Activated T-helper 17 cell treated with anti-CD3 and anti-CD28 coated beads, Interleukin-2, amount 50 U/mL, for 72 hours (primary cell): Measurements from ENCODE around the gene RNASE7. TPM values are rescaled to one million over a fixed set of nuclear protein-coding genes. Genes with fewer than 3 reads are reported as not detected.
"Not testable (repeated sequence)": the region's sequence is repeated elsewhere in the genome, so short reads cannot be mapped to it uniquely, and the experiment has no call there.

Experiments used
- ATAC-seq: fragments of 150-1000 bp; cut with Tn5 transposase; replicated peaks from 2 replicates; pipeline ENCODE4 v1.10.0; 2021; ENCODE audit warnings: mild to moderate bottlenecking, moderate library complexity
- H3K27ac Mint-ChIP-seq: one replicate; pipeline ENCODE4 v1.8.0; 2022; ENCODE audit warnings: mixed read lengths
- H3K27me3 Mint-ChIP-seq: one replicate; pipeline ENCODE4 v1.8.0; 2022; ENCODE audit warnings: mixed read lengths
- H3K36me3 Mint-ChIP-seq: one replicate; pipeline ENCODE4 v1.8.0; 2022; ENCODE audit warnings: low read depth, mild to moderate bottlenecking, mixed read lengths
- H3K4me1 Mint-ChIP-seq: one replicate; pipeline ENCODE4 v1.8.0; 2022; ENCODE audit warnings: mixed read lengths
- H3K4me3 Mint-ChIP-seq: one replicate; pipeline ENCODE4 v1.8.0; 2022; ENCODE audit warnings: mild to moderate bottlenecking, mixed read lengths
- H3K9me3 Mint-ChIP-seq: one replicate; pipeline ENCODE4 v1.8.0; 2022; ENCODE audit warnings: mixed read lengths
- total RNA-seq, 2 donors: library from RNA; stranded (reverse); gene quantifications; one replicate each; pipeline ENCODE4 v1.2.3, GENCODE V29; 2022

RNASE7 gene
- total RNA-seq, 2 donors from 2014 or later, result not detected

- H3K4me1 Mint-ChIP-seq, result no peaks in the 10 kb centered on the region
- no peak overlapping the region for H3K27ac Mint-ChIP-seq
- H3K4me3 Mint-ChIP-seq, result no peak overlapping the region
- peaks cover 9% of the 10 kb centered on the region for H3K27me3 Mint-ChIP-seq
- H3K9me3 Mint-ChIP-seq, result no peaks in the 10 kb centered on the region
- no peaks in the 10 kb centered on the region for H3K36me3 Mint-ChIP-seq
- no peak for ATAC-seq
Measured at GRCh38 chr14:21030531-21030930, 11.6 kb upstream of the RNASE7 start.

- Mint-ChIP-seq H3K9me3 (no peaks in the 10 kb centered on the region), H3K27ac (peak overlapping the region; percentile 47), H3K4me1 (no peaks in the 10 kb centered on the region), H3K27me3 (peaks cover 9% of the 10 kb centered on the region), H3K36me3 (no peaks in the 10 kb centered on the region), H3K4me3 (no peak overlapping the region)
- no peak for ATAC-seq
Measured at GRCh38 chr14:21032326-21033132, 9.6 kb upstream of the RNASE7 start.

DNA sequence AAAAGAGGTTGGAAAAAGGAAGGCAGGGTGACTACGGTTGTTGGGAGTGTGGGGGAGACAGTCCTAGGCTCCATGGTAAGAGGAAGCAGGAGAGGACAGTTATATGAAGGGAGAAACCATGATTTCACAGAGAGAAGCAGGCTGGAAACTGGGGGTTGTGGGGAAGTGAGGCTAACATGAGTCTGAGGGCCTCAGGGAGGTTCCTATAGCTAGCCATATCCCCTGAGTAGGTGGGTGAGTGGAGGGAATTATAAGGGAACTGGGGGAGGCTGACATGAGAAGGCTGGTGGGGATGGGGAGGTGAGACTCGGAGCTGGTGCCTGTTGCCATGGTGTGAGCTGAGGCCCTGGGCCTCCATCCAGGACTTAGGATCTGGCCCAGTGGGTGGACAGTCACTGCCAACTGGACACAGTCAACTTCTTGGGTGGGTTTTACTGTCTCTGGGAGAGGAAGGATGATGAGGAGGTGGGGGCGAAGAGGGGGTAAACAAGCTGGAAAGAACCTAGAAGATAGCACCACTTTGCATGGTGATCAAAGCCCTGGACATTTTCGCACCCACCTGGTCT, 8.9 kb upstream of the RNASE7 start:
- H3K27me3 Mint-ChIP-seq, result peaks cover 9% of the 10 kb centered on the region
- H3K4me1 Mint-ChIP-seq, result no peaks in the 10 kb centered on the region
- ATAC-seq, result no peak
- no peaks in the 10 kb centered on the region for H3K9me3 Mint-ChIP-seq
- peak overlapping the region; percentile 47 for H3K27ac Mint-ChIP-seq
- no peaks in the 10 kb centered on the region for H3K36me3 Mint-ChIP-seq
- H3K4me3 Mint-ChIP-seq, result no peak overlapping the region

DNA sequence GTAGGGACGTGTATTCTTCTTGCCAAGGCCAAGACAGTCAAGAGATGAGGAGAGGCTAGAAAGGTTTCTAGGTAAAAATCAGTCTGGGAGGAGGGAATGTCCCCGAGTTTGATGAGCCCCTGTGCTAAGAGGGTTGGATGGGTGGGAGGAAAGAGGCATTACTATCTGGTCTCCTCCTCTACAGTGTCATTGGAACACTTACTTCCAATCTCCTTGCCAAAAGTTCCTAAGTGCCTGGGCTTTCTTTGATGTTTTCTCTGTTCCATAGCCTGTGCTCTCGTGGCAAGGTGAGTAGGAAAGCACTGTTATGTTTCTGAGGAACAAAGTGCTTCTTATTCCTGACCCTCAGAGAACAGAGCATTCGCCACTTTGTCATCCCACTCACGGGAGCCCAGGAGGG, 7.5 kb upstream of the RNASE7 start, which contains the start of gene RNASE13:
RNASE13 (minus strand) TSS at position 101 of the 400 bp plus-strand sequence. CDS start 519 bp downstream, outside the sequence.
- Mint-ChIP-seq H3K27me3 (peaks cover 9% of the 10 kb centered on the region), H3K4me3 (no peak within 1 kb of the TSS), H3K9me3 (no peaks in the 10 kb centered on the region), H3K27ac (no peak within 1 kb of the TSS), H3K4me1 (no peaks in the 10 kb centered on the region), H3K36me3 (no peaks in the 10 kb centered on the region)
- ATAC-seq, result no peak

GRCh38 chr14:21036751-21037150, 5.4 kb upstream of the RNASE7 start:
- no peak overlapping the region for H3K27ac Mint-ChIP-seq
- no peaks in the 10 kb centered on the region for H3K9me3 Mint-ChIP-seq
- ATAC-seq, result peak; percentile 61
- H3K36me3 Mint-ChIP-seq, result no peaks in the 10 kb centered on the region
- H3K27me3 Mint-ChIP-seq, result peaks cover 9% of the 10 kb centered on the region
- no peaks in the 10 kb centered on the region for H3K4me1 Mint-ChIP-seq
- no peak overlapping the region for H3K4me3 Mint-ChIP-seq

DNA sequence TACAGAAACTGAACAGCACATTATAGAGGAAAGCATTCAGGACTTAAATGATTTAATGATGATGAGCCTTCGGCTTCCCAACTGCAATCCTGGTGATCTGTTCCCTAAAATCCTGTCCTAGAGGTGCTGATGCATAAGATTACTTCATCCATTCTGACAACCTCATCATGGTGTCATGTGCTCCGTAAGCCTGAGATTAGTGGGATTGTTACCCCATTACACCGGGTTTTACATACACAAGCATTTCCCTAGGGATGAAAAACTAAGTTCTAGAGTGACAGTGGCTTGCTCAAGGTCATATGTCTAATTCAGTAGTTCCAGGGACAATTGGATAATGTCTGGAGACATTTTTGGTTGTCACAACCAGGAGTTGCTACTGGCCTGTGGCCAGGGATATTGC, 5.0 kb upstream of the RNASE7 start:
- H3K27me3 Mint-ChIP-seq, result peaks cover 9% of the 10 kb centered on the region

GRCh38 chr14:21038441-21039422, 3.4 kb upstream of the RNASE7 start:
- Mint-ChIP-seq H3K36me3 (no peaks in the 10 kb centered on the region), H3K27ac (peak overlapping the region; percentile 41)

More for the DNA sequence above, 5.0 kb upstream of the RNASE7 start:
- Mint-ChIP-seq H3K36me3 (no peaks in the 10 kb centered on the region), H3K27ac (no peak overlapping the region), H3K4me1 (no peaks in the 10 kb centered on the region), H3K4me3 (no peak overlapping the region), H3K9me3 (no peaks in the 10 kb centered on the region)
- ATAC-seq, result no peak

GRCh38 chr14:21039585-21040369, 2.4 kb upstream of the RNASE7 start:
- no peaks in the 10 kb centered on the region for H3K36me3 Mint-ChIP-seq
- no peaks in the 10 kb centered on the region for H3K27me3 Mint-ChIP-seq
- ATAC-seq, result peak; percentile 43
- H3K4me1 Mint-ChIP-seq, result peaks cover 6% of the 10 kb centered on the region
- no peaks in the 10 kb centered on the region for H3K9me3 Mint-ChIP-seq
- no peak overlapping the region for H3K4me3 Mint-ChIP-seq
- H3K27ac Mint-ChIP-seq, result peak overlapping the region; percentile 41

More at GRCh38 chr14:21038441-21039422, 3.4 kb upstream of the RNASE7 start:
- Mint-ChIP-seq H3K27me3 (no peaks in the 10 kb centered on the region), H3K9me3 (no peaks in the 10 kb centered on the region), H3K4me1 (no peaks in the 10 kb centered on the region), H3K4me3 (no peak overlapping the region)
- ATAC-seq, result no peak

DNA sequence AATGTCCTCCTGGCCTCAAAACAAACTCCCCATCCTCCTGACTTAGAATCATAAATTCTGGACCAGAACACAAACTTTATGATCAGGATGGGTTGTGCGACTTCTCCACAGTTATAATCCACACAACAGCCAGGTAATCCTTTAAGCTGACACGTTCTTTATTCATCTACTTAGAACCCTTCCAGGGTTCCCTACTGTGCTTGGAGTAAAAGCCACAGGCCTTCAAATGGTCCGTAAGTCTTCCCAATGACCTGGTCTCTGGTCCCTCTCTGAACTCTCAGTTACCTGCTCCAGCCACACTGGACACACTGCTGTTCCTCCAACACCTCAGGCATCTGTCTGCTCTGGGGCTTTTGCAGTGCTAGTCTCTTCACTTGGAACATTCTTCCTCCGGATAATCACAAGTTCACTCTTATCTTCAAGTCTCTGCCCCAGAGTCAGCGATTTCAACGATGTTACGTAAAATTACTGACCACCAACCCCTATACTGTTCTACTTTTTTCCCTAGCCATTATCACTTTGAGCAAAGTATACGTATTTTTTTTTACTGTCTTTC, 1.7 kb upstream of the RNASE7 start:
- no peak overlapping the region for H3K4me3 Mint-ChIP-seq
- peak overlapping the region; percentile 15 for H3K27ac Mint-ChIP-seq
- H3K27me3 Mint-ChIP-seq, result no peaks in the 10 kb centered on the region
- H3K9me3 Mint-ChIP-seq, result no peaks in the 10 kb centered on the region
- H3K4me1 Mint-ChIP-seq, result peaks cover 12% of the 10 kb centered on the region
- H3K36me3 Mint-ChIP-seq, result no peaks in the 10 kb centered on the region
- no peak for ATAC-seq

GRCh38 chr14:21040941-21041340, 1.2 kb upstream of the RNASE7 start:
- Mint-ChIP-seq H3K4me1 (peaks cover 12% of the 10 kb centered on the region), H3K27ac (peak overlapping the region; percentile 15)
- not testable (repeated sequence) for H3K27me3 Mint-ChIP-seq, H3K36me3 Mint-ChIP-seq, H3K4me3 Mint-ChIP-seq, H3K9me3 Mint-ChIP-seq, ATAC-seq

- Mint-ChIP-seq H3K9me3 (no peaks in the 10 kb centered on the region), H3K36me3 (no peaks in the 10 kb centered on the region), H3K27me3 (no peaks in the 10 kb centered on the region), H3K27ac (no peak overlapping the region), H3K4me1 (peaks cover 12% of the 10 kb centered on the region), H3K4me3 (no peak overlapping the region)
- ATAC-seq, result no peak
Measured at GRCh38 chr14:21042918-21043317, 756 bp downstream of the RNASE7 start.

GRCh38 chr14:21043387-21043973, 1.3 kb downstream of the RNASE7 start:
- Mint-ChIP-seq H3K9me3 (no peaks in the 10 kb centered on the region), H3K4me1 (peaks cover 12% of the 10 kb centered on the region), H3K36me3 (no peaks in the 10 kb centered on the region), H3K4me3 (no peak overlapping the region), H3K27me3 (no peaks in the 10 kb centered on the region), H3K27ac (no peak overlapping the region)
- ATAC-seq, result no peak

- H3K36me3 Mint-ChIP-seq, result no peaks in the 10 kb centered on the region
- peaks cover 12% of the 10 kb centered on the region for H3K4me1 Mint-ChIP-seq
- peak overlapping the region; percentile 51 for H3K27ac Mint-ChIP-seq
- ATAC-seq, result no peak
- H3K9me3 Mint-ChIP-seq, result no peaks in the 10 kb centered on the region
- H3K27me3 Mint-ChIP-seq, result no peaks in the 10 kb centered on the region
- no peak overlapping the region for H3K4me3 Mint-ChIP-seq
Measured at GRCh38 chr14:21043974-21044618, 1.9 kb downstream of the RNASE7 start.
